Bronchial epithelial cell (primary cell): ENCODE results near the gene SMCO3. TPM values are rescaled to one million over a fixed set of nuclear protein-coding genes. Genes with fewer than 3 reads are reported as not detected.

Experiments
- DNase-seq: peaks from one replicate; pipeline ENCODE4 v3.0.0-alpha.2; 2010; ENCODE audit warnings: low read depth
- FAIRE-seq: peaks from 2 replicates; lab custom pipeline; 2011; peaks lifted over from hg19 to GRCh38; lab: Jason Lieb, UNC
- H3K27me3 ChIP-seq: 2 replicates; pipeline ENCODE4 v1.5.1; 2011; ENCODE audit warnings: low read length; ENCODE audit not compliant: control insufficient read depth, insufficient read depth
- H3K36me3 ChIP-seq: 2 replicates; pipeline ENCODE4 v1.5.1; 2011; ENCODE audit warnings: low read length; ENCODE audit not compliant: control insufficient read depth, insufficient read depth
- H3K4me3 ChIP-seq: 2 replicates; pipeline ENCODE4 v1.5.1; 2011; ENCODE audit warnings: mild to moderate bottlenecking, low read depth, low read length, control low read depth
- CTCF ChIP-seq: IDR thresholded peaks from 2 replicates; pipeline ENCODE4 v1.5.1; 2011; ENCODE audit warnings: mild to moderate bottlenecking, moderate library complexity, low read length, control low read depth, inconsistent platforms; ENCODE audit not compliant: insufficient read depth, severe bottlenecking
- total RNA-seq: library from RNA; depleted of rRNA; stranded (reverse); fragments of >200 nt; gene quantifications from 2 replicates; pipeline ENCODE4 v1.2.1, GENCODE V29; 2014

Gene SMCO3
- total RNA-seq, 1 donor from 2014 or later = not detected

- no peak for TF ChIP-seq CTCF
- DNase-seq = peak; percentile 91
- FAIRE-seq = peak; percentile 13
- H3K36me3 ChIP-seq = no peaks in the 10 kb centered on the region
- H3K4me3 ChIP-seq = no peak overlapping the region
- H3K27me3 ChIP-seq = no peaks in the 10 kb centered on the region
Observed at GRCh38 chr12:14836336-14837210, 22.6 kb upstream of the SMCO3 start.

- FAIRE-seq = no peak
- no peak for DNase-seq
Observed at GRCh38 chr12:14834509-14834908, 20.5 kb upstream of the SMCO3 start.

GRCh38 chr12:14833952-14834351 is 20.0 kb upstream of the SMCO3 start:
- Histone ChIP-seq H3K4me3 (no peak overlapping the region), H3K27me3 (no peaks in the 10 kb centered on the region), H3K36me3 (no peaks in the 10 kb centered on the region)
- no peak for DNase-seq
- FAIRE-seq = no peak
- no peak for TF ChIP-seq CTCF

More at GRCh38 chr12:14834509-14834908, 20.5 kb upstream of the SMCO3 start:
- TF ChIP-seq CTCF = no peak
- Histone ChIP-seq H3K4me3 (no peak overlapping the region), H3K27me3 (no peaks in the 10 kb centered on the region), H3K36me3 (no peaks in the 10 kb centered on the region)

GRCh38 chr12:14833336-14833735 is 19.4 kb upstream of the SMCO3 start:
- no peak for DNase-seq
- Histone ChIP-seq H3K36me3 (no peaks in the 10 kb centered on the region), H3K27me3 (no peaks in the 10 kb centered on the region), H3K4me3 (no peak overlapping the region)
- TF ChIP-seq CTCF = no peak
- FAIRE-seq = no peak

GRCh38 chr12:14828892-14829291 is 14.9 kb upstream of the SMCO3 start:
- no peak overlapping the region for H3K4me3 ChIP-seq
- no peak for TF ChIP-seq CTCF
- DNase-seq (peak; percentile 33), FAIRE-seq (no peak)
- no peaks in the 10 kb centered on the region for H3K36me3 ChIP-seq
- no peaks in the 10 kb centered on the region for H3K27me3 ChIP-seq
